CD4-positive, alpha-beta T cell treated with Interferon alpha-2 for 1 hour (primary cell): ENCODE data around the gene PAQR7.
A peak's percentile ranks its signal among the peaks of the same experiment; 100 is the strongest.

ENCODE experiments used
- DNase-seq, 2 donors: peaks; one replicate each; pipeline ENCODE4 v3.0.0-alpha.2; 2020 to 2022

PAQR7 gene

GRCh38 chr1:25875154-25875855 is at the start of gene PAQR7:
TSS of gene PAQR7 (minus strand) at chr1:25875708. CDS start at chr1:25863839, 11,869 bp downstream.
- peak; percentile 45 to 69 for DNase-seq

GRCh38 chr1:25924454-25924853 is 48.9 kb upstream of the PAQR7 start:
- DNase-seq, result no peak

- peak; percentile 5 to 15 for DNase-seq
Measured at GRCh38 chr1:25922971-25923552, 47.6 kb upstream of the PAQR7 start.

GRCh38 chr1:25922056-25922970 is 46.8 kb upstream of the PAQR7 start:
- DNase-seq, result peak; percentile 26 to 67

GRCh38 chr1:25918615-25919014 is 43.1 kb upstream of the PAQR7 start:
- no peak for DNase-seq

- DNase-seq, result peak in 1 of 2 donors; percentile 30
Measured at GRCh38 chr1:25917996-25918395, 42.5 kb upstream of the PAQR7 start.

GRCh38 chr1:25916460-25916859 is 41.0 kb upstream of the PAQR7 start:
- no peak for DNase-seq

- no peak for DNase-seq
Measured at GRCh38 chr1:25914074-25914995, 38.8 kb upstream of the PAQR7 start.

- no peak for DNase-seq
Measured at GRCh38 chr1:25913206-25913605, 37.7 kb upstream of the PAQR7 start.

GRCh38 chr1:25912076-25912831 is 36.7 kb upstream of the PAQR7 start:
- DNase-seq, result no peak

- DNase-seq, result no peak
Measured at GRCh38 chr1:25911162-25911561, 35.7 kb upstream of the PAQR7 start.

- no peak for DNase-seq
Measured at GRCh38 chr1:25909040-25909439, 33.5 kb upstream of the PAQR7 start.

- no peak for DNase-seq
Measured at GRCh38 chr1:25908161-25908560, 32.7 kb upstream of the PAQR7 start.

GRCh38 chr1:25907601-25908000 is 32.1 kb upstream of the PAQR7 start:
- DNase-seq, result no peak

GRCh38 chr1:25906644-25907300 is 31.3 kb upstream of the PAQR7 start:
- DNase-seq, result peak in 1 of 2 donors; percentile 43

- peak; percentile 88 to 91 for DNase-seq
Measured at GRCh38 chr1:25905680-25906643, 30.5 kb upstream of the PAQR7 start, which contains the start of gene STMN1. TSS of gene STMN1 (minus strand) at chr1:25906419. CDS start at chr1:25904676, 1,743 bp downstream.

- peak; percentile 92 to 94 for DNase-seq
Measured at GRCh38 chr1:25904943-25905679, 29.6 kb upstream of the PAQR7 start.

GRCh38 chr1:25903986-25904385 is 28.5 kb upstream of the PAQR7 start:
- DNase-seq, result no peak

- no peak for DNase-seq
Measured at GRCh38 chr1:25902462-25902861, 27.0 kb upstream of the PAQR7 start.
